ENCODE results near the gene OVCA2. TPM values are rescaled to one million over a fixed set of nuclear protein-coding genes. Genes with fewer than 3 reads are reported as not detected.

Gene OVCA2
- total RNA-seq, 1 donor from 2014 or later, result 60.8 TPM

DNA sequence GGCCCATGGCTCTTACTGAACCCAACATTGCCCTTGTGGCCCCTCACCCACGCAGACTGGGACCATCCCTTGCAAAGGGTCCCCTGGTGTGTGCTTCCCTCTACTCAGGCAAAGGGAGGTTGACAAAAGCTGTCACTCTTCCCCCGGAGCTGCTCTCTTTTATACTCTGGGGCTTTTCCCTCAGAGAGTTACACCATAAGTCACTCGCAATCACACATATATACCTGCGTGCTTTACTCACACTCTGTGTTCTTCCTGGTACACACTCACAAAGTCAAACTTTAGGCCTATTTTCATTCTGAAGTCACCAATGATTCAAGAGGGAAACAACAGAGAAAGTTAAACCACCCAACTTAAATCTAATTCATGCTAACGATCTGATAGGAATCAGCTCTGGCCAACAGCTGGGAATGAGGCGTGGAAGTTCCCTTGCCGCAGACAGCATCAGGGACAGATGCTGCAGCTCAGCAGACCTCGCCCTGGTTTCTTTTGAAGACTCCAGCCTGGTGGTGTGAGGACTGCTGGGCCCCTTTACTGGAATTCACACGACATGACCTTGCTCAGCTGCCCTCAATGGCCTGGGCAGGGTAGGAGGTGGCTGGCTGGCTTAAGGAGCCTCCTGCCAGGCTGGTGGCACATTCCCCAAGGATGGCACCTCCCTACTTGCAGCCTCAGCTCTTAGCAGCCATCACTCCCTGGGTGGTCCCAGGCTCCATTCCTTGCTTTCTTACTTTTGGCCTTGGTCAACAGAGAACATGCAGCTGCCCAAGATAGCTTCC lies 40.4 kb downstream of the OVCA2 start:
- DNase-seq (ENCODE audit: extremely low read depth, low read depth, low spot score), result no peak

DNA sequence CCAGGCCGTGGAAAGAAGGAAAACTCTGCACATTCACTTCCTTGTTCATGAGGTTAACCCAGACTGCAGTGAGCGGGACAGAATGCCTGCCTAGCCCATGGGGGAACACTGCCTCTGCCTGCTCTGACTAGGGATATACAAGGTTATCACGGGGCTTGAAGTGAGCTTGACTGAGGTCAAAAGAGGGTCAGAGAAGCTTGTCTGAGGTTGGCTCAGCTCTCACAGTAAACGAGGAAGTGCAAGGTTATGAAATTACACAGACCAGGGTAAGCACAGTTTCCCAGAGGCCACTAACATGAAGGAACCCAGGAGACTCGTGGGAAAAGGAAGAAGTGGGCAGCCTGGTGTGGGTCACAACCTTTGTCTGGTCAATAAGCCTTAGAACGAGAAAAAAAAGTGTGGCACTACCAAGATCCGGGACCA lies 41.8 kb downstream of the OVCA2 start:
- DNase-seq (ENCODE audit: extremely low read depth, low read depth, low spot score), result no peak

DNA sequence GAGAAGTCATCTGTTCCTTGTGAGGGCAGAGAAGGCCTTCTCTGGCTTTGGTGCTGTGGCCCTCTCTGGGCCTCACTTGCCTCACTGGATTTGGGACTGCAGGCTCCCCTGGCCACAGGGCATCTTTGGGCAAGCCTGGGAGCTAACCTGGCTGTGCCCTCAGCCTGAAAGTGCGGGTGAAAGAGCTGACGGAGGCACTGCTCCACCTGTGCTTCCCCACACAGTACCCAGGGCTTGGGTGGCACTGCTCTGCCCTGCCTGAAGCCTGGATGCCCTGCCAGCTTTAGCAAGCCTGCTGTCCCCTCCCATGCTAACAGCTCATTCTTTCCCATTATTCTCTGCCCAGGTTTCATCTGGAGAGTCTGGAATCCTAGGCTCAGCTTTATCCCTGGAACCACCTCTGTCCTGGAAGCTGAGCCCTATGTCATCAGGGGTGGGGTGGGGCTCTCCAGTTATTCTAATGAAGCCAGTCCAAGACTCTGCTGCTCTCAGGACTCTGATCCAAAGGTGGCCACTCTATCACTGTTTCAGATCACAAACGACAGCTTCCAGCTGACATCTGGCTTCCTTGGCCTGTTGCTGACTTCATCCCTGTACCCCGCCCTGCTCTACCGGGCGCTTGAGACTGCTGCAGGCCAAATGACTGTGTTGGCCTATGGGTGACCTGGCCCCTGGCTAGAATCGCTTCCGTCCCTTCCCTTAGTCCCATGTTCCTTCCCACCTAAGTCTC lies 42.4 kb downstream of the OVCA2 start:
- DNase-seq (ENCODE audit: extremely low read depth, low read depth, low spot score), result no peak

DNA sequence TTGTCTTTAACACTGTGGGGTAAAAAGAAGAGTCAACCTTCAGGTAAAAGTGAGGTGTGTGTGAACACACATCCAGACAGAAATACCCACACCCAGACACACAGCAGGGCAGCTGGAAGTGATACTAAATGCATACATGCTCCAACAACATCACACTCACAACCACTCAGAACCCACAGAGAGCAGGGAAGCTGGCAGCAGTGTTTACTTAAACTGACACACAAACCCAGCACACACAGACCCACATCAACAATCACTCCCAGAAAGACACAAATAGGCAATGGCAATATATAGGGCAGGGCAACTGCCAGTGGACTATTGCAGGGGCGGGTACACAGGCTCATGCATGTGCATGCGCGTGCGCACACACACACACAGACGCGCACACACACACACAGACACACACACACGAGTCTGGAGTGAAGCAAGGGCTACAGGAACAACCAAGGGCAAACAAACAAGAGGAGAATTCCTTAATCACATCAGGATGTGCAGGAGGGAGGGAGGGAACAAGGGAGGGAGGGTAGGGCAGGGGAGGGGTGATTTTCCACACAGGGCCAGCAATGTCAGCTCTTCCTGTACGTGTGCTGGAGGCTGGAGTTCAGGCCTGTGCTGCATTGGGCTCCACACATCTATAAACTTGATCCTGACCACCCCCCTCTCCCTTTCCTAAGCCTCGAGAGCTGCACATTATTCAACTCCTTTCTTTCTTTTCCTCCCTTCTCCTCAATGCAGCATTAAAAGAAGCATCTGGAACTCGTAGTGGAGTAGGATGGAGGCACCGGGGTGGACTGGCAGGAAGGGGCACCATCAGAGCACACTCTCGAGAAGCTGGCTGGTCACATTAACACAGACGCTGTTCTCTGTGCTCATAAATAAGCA lies 43.2 kb downstream of the OVCA2 start:
- DNase-seq (ENCODE audit: extremely low read depth, low read depth, low spot score), result no peak

DNA sequence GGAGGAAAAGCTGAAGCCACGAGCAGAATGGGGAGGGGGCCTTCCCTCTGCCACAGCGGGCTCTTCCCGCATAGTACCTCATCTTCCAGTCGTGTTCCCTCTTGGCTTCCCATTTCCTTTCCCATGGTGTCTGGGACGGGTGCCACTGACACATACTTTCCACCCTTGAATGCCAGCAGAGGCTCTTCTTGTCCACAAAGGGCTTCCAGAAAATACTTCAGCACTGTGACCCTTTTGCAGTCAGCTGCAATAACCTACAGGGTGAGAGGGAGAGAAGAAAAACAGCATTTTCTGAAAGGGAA lies 43.8 kb downstream of the OVCA2 start:
- no peak for DNase-seq (ENCODE audit: extremely low read depth, low read depth, low spot score)

DNA sequence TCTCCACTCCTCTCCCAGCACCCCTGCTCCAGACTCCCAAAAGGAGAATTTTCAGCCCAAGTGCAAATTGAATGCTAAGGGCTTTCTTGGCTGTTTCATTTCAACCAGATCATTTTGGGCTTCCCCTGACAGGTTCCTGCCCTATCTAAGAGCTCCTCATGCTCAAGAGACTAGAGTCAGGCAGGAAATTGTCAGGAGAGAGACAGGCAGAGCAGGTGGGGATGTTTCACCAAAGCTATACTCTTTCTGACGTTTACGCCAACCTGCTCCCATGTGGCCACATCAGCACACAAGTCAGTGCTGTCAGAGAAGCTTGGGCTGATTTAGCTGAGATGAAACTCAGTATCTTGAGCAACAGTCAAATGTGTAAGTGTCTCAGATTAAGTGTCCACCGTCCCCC lies 44.5 kb downstream of the OVCA2 start:
- DNase-seq (ENCODE audit: extremely low read depth, low read depth, low spot score), result no peak

DNA sequence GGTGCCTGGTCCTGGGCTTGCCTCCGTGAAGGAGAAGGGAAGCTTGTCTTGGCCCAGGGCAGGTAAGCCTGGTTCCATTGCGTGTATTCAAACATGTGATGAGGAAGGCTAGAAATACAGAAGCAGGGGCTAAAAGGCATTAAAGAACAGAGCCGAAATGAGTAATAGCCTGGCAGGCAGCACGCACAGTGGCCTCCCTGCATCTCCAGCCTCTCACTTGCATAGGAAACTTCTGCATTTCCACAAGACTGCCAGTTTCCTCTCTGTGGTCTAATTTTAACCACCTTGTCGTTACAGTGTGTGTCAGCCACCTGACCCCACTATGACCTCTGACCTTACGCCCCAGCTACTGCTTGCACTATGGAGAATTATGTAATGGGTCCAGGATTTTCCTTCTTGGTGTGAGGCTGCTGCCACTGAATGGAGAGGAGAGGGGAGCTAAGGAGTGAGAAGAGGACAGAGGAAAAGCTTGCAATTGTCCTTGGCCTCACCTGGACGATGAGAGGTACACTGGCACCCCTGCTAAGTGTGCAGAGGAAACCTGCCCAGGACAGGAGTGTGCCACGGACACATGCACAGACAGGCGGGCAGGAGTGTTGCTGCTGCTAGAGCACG lies 45.9 kb downstream of the OVCA2 start:
- DNase-seq (ENCODE audit: extremely low read depth, low read depth, low spot score), result no peak

DNA sequence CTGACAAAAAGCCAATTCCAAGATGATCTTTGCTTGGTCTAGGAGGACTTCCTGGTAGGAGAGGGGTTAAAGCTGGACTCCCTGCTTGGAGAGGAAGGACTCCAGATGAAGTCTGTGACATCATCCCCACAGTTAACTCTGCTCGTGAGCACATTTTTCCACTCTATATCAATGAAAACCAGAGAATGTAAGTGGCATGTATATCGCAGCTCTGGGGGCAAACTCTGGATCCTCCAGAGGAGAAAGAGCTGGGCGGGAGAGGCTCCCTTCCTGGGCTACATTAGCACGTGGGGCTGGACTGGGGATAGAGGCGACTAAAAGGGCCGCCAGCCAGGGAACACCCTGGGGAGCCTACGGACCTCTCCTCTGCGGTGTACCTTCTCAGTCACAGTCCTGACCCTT lies 47.2 kb downstream of the OVCA2 start:
- no peak for DNase-seq (ENCODE audit: extremely low read depth, low read depth, low spot score)

DNA sequence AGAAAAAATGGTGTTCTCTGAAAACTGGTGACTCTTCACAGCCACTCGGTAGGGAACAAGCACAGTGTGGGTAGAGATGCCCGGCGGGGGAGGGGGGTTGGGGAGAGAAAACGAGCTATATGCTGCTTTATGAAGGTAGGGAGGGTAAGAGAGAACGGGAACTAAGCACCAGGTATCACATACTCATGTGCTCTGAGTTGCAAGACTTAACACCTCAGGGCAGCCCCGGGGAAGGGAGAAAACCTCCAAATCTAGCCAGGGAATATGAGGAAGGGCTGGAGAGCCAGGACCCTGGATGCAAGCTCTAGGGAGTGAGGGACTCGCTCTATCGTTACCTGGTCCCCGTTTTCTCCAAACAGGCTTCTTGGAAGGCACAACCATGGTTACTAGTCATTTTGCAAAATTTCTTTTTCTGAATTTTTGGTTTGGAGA lies 48.4 kb downstream of the OVCA2 start:
- DNase-seq (ENCODE audit: extremely low read depth, low read depth, low spot score), result no peak

DNA sequence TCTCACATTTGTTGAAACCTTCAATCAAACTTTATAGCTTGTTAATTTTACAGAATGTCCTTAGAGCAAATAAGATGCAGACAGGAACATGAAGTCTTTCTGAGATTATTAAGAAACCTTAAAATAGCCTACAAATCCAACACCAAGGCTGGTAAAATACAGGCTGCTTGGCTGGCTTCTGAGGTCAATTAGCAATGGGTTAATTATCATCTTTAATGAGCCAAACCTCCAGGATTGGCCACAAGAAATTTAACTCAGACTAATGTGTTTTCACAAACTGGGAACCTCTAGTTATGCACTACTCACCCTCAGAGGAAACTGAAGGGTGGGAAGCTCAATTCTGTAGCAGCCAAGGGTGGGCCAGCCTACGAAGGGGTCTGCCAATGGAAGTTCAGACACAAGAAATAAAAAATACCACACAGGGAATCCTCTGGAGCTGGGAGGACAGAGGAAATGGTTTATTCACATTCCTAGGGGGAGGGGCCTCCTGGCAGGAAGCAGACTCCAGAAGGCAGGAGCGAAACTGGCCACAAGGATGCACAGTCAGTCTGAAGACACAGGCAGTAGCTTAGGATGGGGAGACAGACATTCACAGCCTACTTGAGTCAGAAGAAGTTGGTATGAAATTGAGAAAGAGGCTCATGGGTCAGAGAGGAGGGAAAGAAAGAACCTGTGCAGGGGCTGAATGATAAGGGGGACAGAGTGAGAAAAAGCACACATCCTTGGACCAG lies 49.1 kb downstream of the OVCA2 start:
- no peak for DNase-seq (ENCODE audit: extremely low read depth, low read depth, low spot score)

DNA sequence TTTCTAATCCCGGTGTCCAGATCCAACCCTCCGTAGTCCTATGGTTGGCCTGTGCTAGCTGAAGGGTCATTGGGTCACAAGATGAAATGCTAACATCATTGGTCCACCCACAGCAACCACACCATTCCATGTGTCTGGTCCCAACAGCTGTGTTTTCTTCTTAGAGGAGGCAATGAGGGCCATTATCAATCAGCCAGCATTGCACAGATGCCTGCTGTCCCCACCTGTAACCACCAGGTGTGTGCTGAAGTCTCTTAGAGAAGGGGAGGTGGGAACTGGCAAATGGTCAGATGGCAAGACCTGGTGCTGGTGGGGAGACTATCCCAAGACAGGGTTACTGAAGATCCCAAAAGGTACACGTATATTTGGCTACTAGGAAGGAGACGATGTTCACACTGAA lies 50.4 kb downstream of the OVCA2 start:
- DNase-seq (ENCODE audit: extremely low read depth, low read depth, low spot score), result no peak

Other genes starting within 250 kb of the OVCA2 start
- gene SMYD4, start 212.1 kb upstream of the OVCA2 start, total RNA-seq, result 6.6 and 9.2 TPM in 2 replicates
- gene RPA1, start 212.0 kb upstream of the OVCA2 start, total RNA-seq, result 23.3 and 29.2 TPM in 2 replicates
- gene RTN4RL1, start 16.7 kb upstream of the OVCA2 start, total RNA-seq, result not detected in 2 replicates
- gene DPH1, start 11.9 kb upstream of the OVCA2 start, total RNA-seq, result 19.2 and 25.4 TPM in 2 replicates
- gene HIC1, start 13.1 kb downstream of the OVCA2 start, total RNA-seq, result 97.1 and 97.2 TPM in 2 replicates

Measured in glomerular endothelial cell (primary cell).